MV-4-11 (cell line): ENCODE measurements around the gene IGLL1.
"Not testable (repeated sequence)": the region's sequence is repeated elsewhere in the genome, so short reads cannot be mapped to it uniquely, and the experiment has no call there.

Source experiments
- DNase-seq: peaks from one replicate; lab custom pipeline; 2025; lab: John Stamatoyannopoulos, UW

IGLL1 gene

GRCh38 chr22:23579870-23580575, at the start of gene IGLL1:
IGLL1 (minus strand) TSS chr22:23580290; CDS start chr22:23580190, 100 bp downstream.
- peak; percentile 22 for DNase-seq

- DNase-seq = not testable (repeated sequence)
These were observed 48.1 kb upstream of the IGLL1 start for GRCh38 chr22:23628056-23628743.

- DNase-seq = peak; percentile 73
These were observed 47.4 kb upstream of the IGLL1 start for GRCh38 chr22:23627401-23628055.

- no peak for DNase-seq
These were observed 46.3 kb upstream of the IGLL1 start for GRCh38 chr22:23626286-23626975.

GRCh38 chr22:23622634-23623033, 42.5 kb upstream of the IGLL1 start:
- DNase-seq = no peak

GRCh38 chr22:23621916-23622315, 41.8 kb upstream of the IGLL1 start:
- DNase-seq = not testable (repeated sequence)

- no peak for DNase-seq
These were observed 41.1 kb upstream of the IGLL1 start for GRCh38 chr22:23621082-23621780.

- DNase-seq = no peak
These were observed 33.3 kb upstream of the IGLL1 start for GRCh38 chr22:23613193-23613972.

GRCh38 chr22:23609983-23610781, 30.1 kb upstream of the IGLL1 start:
- peak; percentile 64 for DNase-seq

- DNase-seq = no peak
These were observed 28.5 kb upstream of the IGLL1 start for GRCh38 chr22:23608583-23608982.

- DNase-seq = no peak
These were observed 26.4 kb upstream of the IGLL1 start for GRCh38 chr22:23606204-23607131.

GRCh38 chr22:23604939-23605712, 25.0 kb upstream of the IGLL1 start:
- no peak for DNase-seq

- no peak for DNase-seq
These were observed 23.2 kb upstream of the IGLL1 start for GRCh38 chr22:23603266-23603665.

GRCh38 chr22:23598805-23599518, 18.9 kb upstream of the IGLL1 start:
- DNase-seq = no peak

GRCh38 chr22:23597576-23598268, 17.6 kb upstream of the IGLL1 start:
- DNase-seq = not testable (repeated sequence)

- not testable (repeated sequence) for DNase-seq
These were observed 15.8 kb upstream of the IGLL1 start for GRCh38 chr22:23595904-23596303.

GRCh38 chr22:23591846-23592245, 11.8 kb upstream of the IGLL1 start:
- no peak for DNase-seq
